Measurements from ENCODE around the gene CTBS.
A peak's percentile ranks its signal among the peaks of the same experiment; 100 is the strongest.

CTBS gene

DNA sequence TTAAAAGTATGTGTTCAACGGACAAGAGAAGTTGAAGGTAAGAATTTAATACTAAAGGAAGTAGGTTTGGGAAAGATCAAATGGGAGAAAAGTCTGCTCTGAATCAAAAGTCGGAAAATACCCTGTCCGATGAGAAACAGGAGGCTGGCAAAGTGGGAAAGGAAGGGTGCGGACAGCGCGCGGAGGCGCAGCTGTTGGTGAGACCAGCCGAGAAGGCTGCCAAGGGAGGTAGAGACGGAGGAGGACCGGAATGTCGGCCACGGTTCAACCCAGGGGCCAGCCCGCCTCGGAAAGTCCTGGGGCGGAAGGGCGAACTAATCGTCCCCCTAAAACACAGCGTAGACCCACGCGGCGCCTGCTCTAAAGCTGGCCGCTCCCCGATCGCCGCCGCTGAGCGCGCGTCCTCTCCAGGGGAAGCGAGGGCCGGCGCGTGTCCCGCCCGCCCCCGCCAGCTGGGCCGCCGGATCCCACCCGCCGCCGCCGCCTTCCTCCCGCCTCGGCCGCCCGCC, 68.7 kb downstream of the CTBS start:
- peak; percentile 70 for DNase-seq

DNA sequence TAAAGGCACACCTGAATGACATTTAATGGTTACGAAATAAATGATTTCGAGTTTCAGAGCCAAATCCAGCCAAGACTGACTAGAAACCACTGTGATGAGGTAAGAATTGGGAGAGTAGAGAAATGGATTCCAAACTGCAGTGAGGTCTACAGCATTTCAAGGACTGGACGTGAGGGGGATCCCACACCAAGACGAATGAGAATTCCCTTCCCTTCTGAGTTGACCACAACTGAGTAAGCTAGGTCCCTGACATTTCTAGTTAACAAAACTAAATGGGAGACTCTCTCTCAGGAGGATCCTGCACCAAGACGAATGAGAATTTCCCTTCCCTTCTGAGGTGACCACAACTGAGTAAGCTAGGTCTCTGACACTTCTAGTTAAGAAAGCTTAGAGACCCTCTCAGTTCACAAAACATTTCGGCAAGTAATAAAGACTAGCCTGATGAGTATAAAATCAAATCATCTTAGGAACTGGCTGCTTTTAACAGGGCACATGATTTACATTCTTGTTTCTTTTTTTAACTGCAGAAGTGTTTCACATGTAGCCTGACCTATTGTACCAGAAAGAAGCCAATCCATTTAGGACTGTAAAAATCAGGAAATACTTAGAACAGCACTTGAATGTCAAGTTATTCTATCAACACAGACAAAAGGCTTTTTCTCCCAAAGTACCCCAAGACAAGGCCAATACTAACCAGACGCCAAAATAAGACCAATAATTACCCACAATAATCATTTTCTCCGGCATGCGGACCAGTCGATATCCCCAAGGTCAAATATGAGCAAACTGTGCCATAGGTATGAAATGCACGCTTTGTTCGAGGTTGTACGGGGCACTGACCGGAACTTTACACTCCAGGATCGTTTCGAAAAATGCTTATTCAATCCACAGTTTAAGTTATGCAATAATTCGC, 69.4 kb downstream of the CTBS start:
- DNase-seq = no peak

DNA sequence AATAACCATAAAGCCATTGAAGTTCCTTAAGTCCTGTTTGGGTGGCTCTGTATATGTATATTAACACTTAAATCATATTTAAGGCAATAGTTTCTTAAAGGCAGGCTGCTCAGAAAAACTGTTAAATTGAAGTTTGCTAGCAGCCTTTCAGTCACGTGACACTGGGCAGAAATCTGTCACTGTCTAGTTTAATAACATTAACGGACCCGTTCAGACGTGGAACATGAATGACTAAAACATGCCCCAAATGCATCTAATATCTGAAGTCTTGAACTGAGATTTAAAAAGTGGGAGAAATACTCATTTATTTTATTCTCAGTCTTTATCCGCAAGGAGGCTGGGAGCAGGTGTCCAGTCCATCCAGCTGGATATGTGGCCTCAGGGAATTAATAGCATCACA, 71.3 kb downstream of the CTBS start:
- no peak for DNase-seq

All from T1000 (cell line).